NCI-H510A (cell line): ENCODE results near the gene C10orf90.

ENCODE experiments used
- DNase-seq: peaks from one replicate; lab custom pipeline; 2025; lab: John Stamatoyannopoulos, UW

The C10orf90 gene

GRCh38 chr10:126423732-126424491, 246.6 kb downstream of the C10orf90 start:
- DNase-seq = no peak

- DNase-seq = no peak
Observed at GRCh38 chr10:126422567-126422966, 247.9 kb downstream of the C10orf90 start.

GRCh38 chr10:126421756-126422256, 248.7 kb downstream of the C10orf90 start:
- DNase-seq = no peak

- no peak for DNase-seq
Observed at GRCh38 chr10:126420567-126421300, 249.8 kb downstream of the C10orf90 start.

GRCh38 chr10:126417220-126417825, 253.2 kb downstream of the C10orf90 start:
- DNase-seq = no peak

- DNase-seq = no peak
Observed at GRCh38 chr10:126409821-126410220, 260.7 kb downstream of the C10orf90 start.

- no peak for DNase-seq
Observed at GRCh38 chr10:126408953-126409641, 261.4 kb downstream of the C10orf90 start.

GRCh38 chr10:126407831-126408230, 262.7 kb downstream of the C10orf90 start:
- no peak for DNase-seq

- no peak for DNase-seq
Observed at GRCh38 chr10:126405239-126405775, 265.2 kb downstream of the C10orf90 start.

- no peak for DNase-seq
Observed at GRCh38 chr10:126402721-126403695, 267.5 kb downstream of the C10orf90 start.

- DNase-seq = no peak
Observed at GRCh38 chr10:126400641-126401040, 269.9 kb downstream of the C10orf90 start.

- DNase-seq = no peak
Observed at GRCh38 chr10:126398924-126399323, 271.6 kb downstream of the C10orf90 start.

GRCh38 chr10:126398383-126398743, 272.1 kb downstream of the C10orf90 start:
- no peak for DNase-seq

- DNase-seq = no peak
Observed at GRCh38 chr10:126397640-126398382, 272.7 kb downstream of the C10orf90 start.

- no peak for DNase-seq
Observed at GRCh38 chr10:126397156-126397555, 273.3 kb downstream of the C10orf90 start.

- no peak for DNase-seq
Observed at GRCh38 chr10:126394948-126395347, 275.5 kb downstream of the C10orf90 start.

GRCh38 chr10:126393076-126393475, 277.4 kb downstream of the C10orf90 start:
- DNase-seq = no peak

GRCh38 chr10:126392469-126392868, 278.0 kb downstream of the C10orf90 start:
- no peak for DNase-seq

- DNase-seq = no peak
Observed at GRCh38 chr10:126392068-126392467, 278.4 kb downstream of the C10orf90 start.
